ENCODE data around the gene MSI2.

The MSI2 gene

GRCh38 chr17:57550668-57551315 is 294.5 kb downstream of the MSI2 start:
- no peak for DNase-seq (ENCODE audit: low read depth in 1 of 2, low spot score in 1 of 2)

GRCh38 chr17:57551321-57552079 is 295.2 kb downstream of the MSI2 start:
- no peak for DNase-seq (ENCODE audit: low read depth in 1 of 2, low spot score in 1 of 2)

GRCh38 chr17:57552114-57552624 is 295.8 kb downstream of the MSI2 start:
- no peak for DNase-seq (ENCODE audit: low read depth in 1 of 2, low spot score in 1 of 2)

- DNase-seq (ENCODE audit: low read depth in 1 of 2, low spot score in 1 of 2) = no peak
Measured at GRCh38 chr17:57553526-57553925, 297.2 kb downstream of the MSI2 start.

- no peak for DNase-seq (ENCODE audit: low read depth in 1 of 2, low spot score in 1 of 2)
Measured at GRCh38 chr17:57553991-57554825, 297.9 kb downstream of the MSI2 start.

GRCh38 chr17:57554826-57555635 is 298.7 kb downstream of the MSI2 start:
- DNase-seq (ENCODE audit: low read depth in 1 of 2, low spot score in 1 of 2) = no peak

GRCh38 chr17:57555636-57556175 is 299.4 kb downstream of the MSI2 start:
- no peak for DNase-seq (ENCODE audit: low read depth in 1 of 2, low spot score in 1 of 2)

- DNase-seq (ENCODE audit: low read depth in 1 of 2, low spot score in 1 of 2) = no peak
Measured at GRCh38 chr17:57556320-57556719, 300.0 kb downstream of the MSI2 start.

GRCh38 chr17:57556977-57557376 is 300.7 kb downstream of the MSI2 start:
- no peak for DNase-seq (ENCODE audit: low read depth in 1 of 2, low spot score in 1 of 2)

GRCh38 chr17:57557416-57557815 is 301.1 kb downstream of the MSI2 start:
- no peak for DNase-seq (ENCODE audit: low read depth in 1 of 2, low spot score in 1 of 2)

- DNase-seq (ENCODE audit: low read depth in 1 of 2, low spot score in 1 of 2) = no peak
Measured at GRCh38 chr17:57557834-57558681, 301.7 kb downstream of the MSI2 start.

- no peak for DNase-seq (ENCODE audit: low read depth in 1 of 2, low spot score in 1 of 2)
Measured at GRCh38 chr17:57559226-57559625, 302.9 kb downstream of the MSI2 start.

- DNase-seq (ENCODE audit: low read depth in 1 of 2, low spot score in 1 of 2) = no peak
Measured at GRCh38 chr17:57559634-57560318, 303.5 kb downstream of the MSI2 start.

GRCh38 chr17:57560319-57560705 is 304.0 kb downstream of the MSI2 start:
- DNase-seq (ENCODE audit: low read depth in 1 of 2, low spot score in 1 of 2) = no peak

- no peak for DNase-seq (ENCODE audit: low read depth in 1 of 2, low spot score in 1 of 2)
Measured at GRCh38 chr17:57561072-57561861, 304.9 kb downstream of the MSI2 start.

- DNase-seq (ENCODE audit: low read depth in 1 of 2, low spot score in 1 of 2) = no peak
Measured at GRCh38 chr17:57562184-57562698, 305.9 kb downstream of the MSI2 start.

- DNase-seq (ENCODE audit: low read depth in 1 of 2, low spot score in 1 of 2) = no peak
Measured at GRCh38 chr17:57563958-57564357, 307.6 kb downstream of the MSI2 start.

- DNase-seq (ENCODE audit: low read depth in 1 of 2, low spot score in 1 of 2) = no peak
Measured at GRCh38 chr17:57565176-57565575, 308.9 kb downstream of the MSI2 start.

All from stimulated activated CD4-positive, alpha-beta T cell treated with anti-CD3 and anti-CD28 coated beads, Interleukin-15, amount 100 ng/mL, for 1 hour (primary cell).